Neural cell (in vitro differentiated cells): ENCODE measurements around the gene FASLG. TPM values are rescaled to one million over a fixed set of nuclear protein-coding genes. Genes with fewer than 3 reads are reported as not detected.

ENCODE experiments used
- H2AFZ ChIP-seq: fragments of 200-600, 300-800 bp; sonication (generic), shearing (Covaris generic); 2 replicates; pipeline ENCODE4 v1.6.0; 2014; ENCODE audit warnings: low read depth, mild to moderate bottlenecking, antibody characterized with exemption, low read length, moderate library complexity
- H3F3A ChIP-seq: fragments of 200-600 bp; shearing (Covaris generic); 2 replicates; pipeline ENCODE4 v1.6.1; 2016; ENCODE audit warnings: mild to moderate bottlenecking, moderate library complexity, mixed read lengths, antibody characterized with exemption, low read length; ENCODE audit not compliant: insufficient read depth, poor library complexity, severe bottlenecking
- H3K27ac ChIP-seq: fragments of 200-600, 300-800 bp; sonication (generic), shearing (Covaris generic); 2 replicates; pipeline ENCODE4 v1.5.1; 2014; ENCODE audit warnings: mild to moderate bottlenecking, low read length, moderate library complexity
- H3K27me3 ChIP-seq: fragments of 300-800, 200-600 bp; sonication (generic), shearing (Covaris generic); 2 replicates; pipeline ENCODE4 v1.6.0; 2014; ENCODE audit warnings: mild to moderate bottlenecking, low read depth, low read length, moderate library complexity; ENCODE audit not compliant: insufficient read depth
- H3K36me3 ChIP-seq: fragments of 300-800, 200-600 bp; sonication (generic), shearing (Covaris generic); 2 replicates; pipeline ENCODE4 v1.5.1; 2014; ENCODE audit warnings: mild to moderate bottlenecking, antibody characterized with exemption, low read length, moderate library complexity; ENCODE audit not compliant: insufficient read depth
- H3K4me2 ChIP-seq: fragments of 300-800, 200-600 bp; sonication (generic), shearing (Covaris generic); 2 replicates; pipeline ENCODE4 v1.6.0; 2014; ENCODE audit warnings: mild to moderate bottlenecking, low read length
- H3K4me3 ChIP-seq: fragments of 300-800, 200-600 bp; sonication (generic), shearing (Covaris generic); 2 replicates; pipeline ENCODE4 v1.5.1; 2014; ENCODE audit warnings: mild to moderate bottlenecking, low read length, moderate library complexity
- H3K79me2 ChIP-seq: fragments of 200-600 bp; shearing (Covaris generic); replicated peaks from 2 replicates; pipeline ENCODE4 v1.6.0; 2014; ENCODE audit warnings: mild to moderate bottlenecking, low read length, moderate library complexity; ENCODE audit not compliant: insufficient read depth
- H3K9ac ChIP-seq: fragments of 300-800, 200-600 bp; sonication (generic), shearing (Covaris generic); 2 replicates; pipeline ENCODE4 v1.6.1; 2016; ENCODE audit warnings: mild to moderate bottlenecking, low read length, mixed read lengths
- H3K9me2 ChIP-seq: fragments of 200-600 bp; shearing (Covaris generic); 2 replicates; pipeline ENCODE4 v1.6.1; 2016; ENCODE audit warnings: mild to moderate bottlenecking, low read length, mixed read lengths; ENCODE audit not compliant: insufficient read depth
- H3K9me3 ChIP-seq: fragments of 200-600, 300-800 bp; sonication (generic), shearing (Covaris generic); 2 replicates; pipeline ENCODE4 v1.6.1; 2016; ENCODE audit warnings: mild to moderate bottlenecking, mixed run types, low read length, moderate library complexity, mixed read lengths
- H4K20me1 ChIP-seq: fragments of 200-600 bp; shearing (Covaris generic); 2 replicates; pipeline ENCODE4 v1.6.1; 2016; ENCODE audit warnings: mild to moderate bottlenecking, mixed run types; ENCODE audit not compliant: insufficient read depth
- EP300 ChIP-seq: fragments of 450-650 bp; conservative IDR thresholded peaks from 2 replicates; pipeline ENCODE4 v1.6.1; 2014; ENCODE audit warnings: antibody characterized with exemption, mild to moderate bottlenecking, moderate library complexity; ENCODE audit not compliant: poor library complexity, severe bottlenecking
- EZH2 ChIP-seq: fragments of 200-600, 300-800 bp; shearing (Covaris generic), sonication (generic); IDR thresholded peaks from 2 replicates; pipeline ENCODE4 v1.6.1; 2014; ENCODE audit warnings: antibody characterized with exemption, low read length, borderline replicate concordance, mild to moderate bottlenecking; ENCODE audit not compliant: insufficient read depth, poor library complexity, severe bottlenecking
- MXI1 ChIP-seq: fragments of 450-650 bp; conservative IDR thresholded peaks from 2 replicates; pipeline ENCODE4 v1.6.1; 2014; ENCODE audit warnings: antibody characterized with exemption, mild to moderate bottlenecking; ENCODE audit not compliant: poor library complexity, severe bottlenecking
- POLR2AphosphoS5 ChIP-seq: IDR thresholded peaks from 2 replicates; pipeline ENCODE4 v1.6.1; 2012
- RAD21 ChIP-seq: fragments of 450-650 bp; conservative IDR thresholded peaks from 2 replicates; pipeline ENCODE4 v1.6.1; 2014; ENCODE audit warnings: antibody characterized with exemption, mild to moderate bottlenecking, moderate library complexity
- SMC3 ChIP-seq: fragments of 450-650 bp; conservative IDR thresholded peaks from 2 replicates; pipeline ENCODE4 v1.6.1; 2014; ENCODE audit warnings: antibody characterized with exemption, mild to moderate bottlenecking, moderate library complexity; ENCODE audit not compliant: poor library complexity
- TAF1 ChIP-seq: IDR thresholded peaks from 2 replicates; pipeline ENCODE4 v1.6.1; 2012; ENCODE audit warnings: low read depth
- polyA plus RNA-seq: library from polyadenylated mRNA; depleted of rRNA; stranded (reverse); fragments of >200 nt; gene quantifications from 2 replicates; pipeline ENCODE4 v1.2.3, GENCODE V29; 2014
- TF ChIP-seq, protein P1 (sequence below): fragments of 450-650 bp; IDR thresholded peaks from 2 replicates; pipeline ENCODE4 v1.5.1; 2014; ENCODE audit warnings: antibody characterized with exemption, mild to moderate bottlenecking, moderate library complexity; ENCODE audit not compliant: poor library complexity, severe bottlenecking
- TF ChIP-seq, protein P2 (sequence below): IDR thresholded peaks from 2 replicates; pipeline ENCODE4 v1.6.1; 2012; ENCODE audit warnings: borderline replicate concordance

FASLG gene
- polyA plus RNA-seq, 1 donor from 2014 or later: not detected

DNA sequence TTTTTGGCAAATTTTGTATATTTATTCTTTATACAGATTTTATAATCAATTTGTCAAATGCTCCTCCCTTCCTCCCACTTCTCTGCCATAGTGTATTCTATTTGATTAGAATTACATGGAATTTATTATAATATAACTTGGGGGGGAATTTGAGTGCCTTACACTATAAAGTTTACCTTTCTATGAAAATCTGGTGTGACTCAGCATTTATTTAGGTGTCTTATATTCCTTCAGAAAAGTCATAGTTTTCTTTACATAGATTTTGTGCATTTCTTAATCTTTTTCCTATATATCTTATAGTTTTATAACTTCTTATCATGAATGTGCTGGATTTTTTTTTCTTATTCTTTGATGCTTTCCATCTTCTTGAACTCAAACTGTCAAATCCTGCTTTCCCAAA, 21.3 kb downstream of the FASLG start:
- Histone ChIP-seq H2AFZ (no peak overlapping the region), H3K36me3 (no peaks in the 10 kb centered on the region), H3K79me2 (no peaks in the 10 kb centered on the region), H3K27me3 (no peaks in the 10 kb centered on the region), H3K9me2 (no peaks in the 10 kb centered on the region), H3K27ac (no peak overlapping the region), H3K4me2 (no peak overlapping the region), H3F3A (no peaks in the 10 kb centered on the region), H3K9me3 (no peaks in the 10 kb centered on the region), H3K4me3 (no peak overlapping the region), H3K9ac (no peak overlapping the region), H4K20me1 (no peaks in the 10 kb centered on the region)
- TF ChIP-seq POLR2AphosphoS5 (no peak), RAD21 (no peak), SMC3 (no peak), TAF1 (no peak), MXI1 (no peak), EZH2 (no peak), EP300 (no peak)
- TF ChIP-seq, protein P1, sequence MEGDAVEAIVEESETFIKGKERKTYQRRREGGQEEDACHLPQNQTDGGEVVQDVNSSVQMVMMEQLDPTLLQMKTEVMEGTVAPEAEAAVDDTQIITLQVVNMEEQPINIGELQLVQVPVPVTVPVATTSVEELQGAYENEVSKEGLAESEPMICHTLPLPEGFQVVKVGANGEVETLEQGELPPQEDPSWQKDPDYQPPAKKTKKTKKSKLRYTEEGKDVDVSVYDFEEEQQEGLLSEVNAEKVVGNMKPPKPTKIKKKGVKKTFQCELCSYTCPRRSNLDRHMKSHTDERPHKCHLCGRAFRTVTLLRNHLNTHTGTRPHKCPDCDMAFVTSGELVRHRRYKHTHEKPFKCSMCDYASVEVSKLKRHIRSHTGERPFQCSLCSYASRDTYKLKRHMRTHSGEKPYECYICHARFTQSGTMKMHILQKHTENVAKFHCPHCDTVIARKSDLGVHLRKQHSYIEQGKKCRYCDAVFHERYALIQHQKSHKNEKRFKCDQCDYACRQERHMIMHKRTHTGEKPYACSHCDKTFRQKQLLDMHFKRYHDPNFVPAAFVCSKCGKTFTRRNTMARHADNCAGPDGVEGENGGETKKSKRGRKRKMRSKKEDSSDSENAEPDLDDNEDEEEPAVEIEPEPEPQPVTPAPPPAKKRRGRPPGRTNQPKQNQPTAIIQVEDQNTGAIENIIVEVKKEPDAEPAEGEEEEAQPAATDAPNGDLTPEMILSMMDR: no peak
- TF ChIP-seq, protein P2, sequence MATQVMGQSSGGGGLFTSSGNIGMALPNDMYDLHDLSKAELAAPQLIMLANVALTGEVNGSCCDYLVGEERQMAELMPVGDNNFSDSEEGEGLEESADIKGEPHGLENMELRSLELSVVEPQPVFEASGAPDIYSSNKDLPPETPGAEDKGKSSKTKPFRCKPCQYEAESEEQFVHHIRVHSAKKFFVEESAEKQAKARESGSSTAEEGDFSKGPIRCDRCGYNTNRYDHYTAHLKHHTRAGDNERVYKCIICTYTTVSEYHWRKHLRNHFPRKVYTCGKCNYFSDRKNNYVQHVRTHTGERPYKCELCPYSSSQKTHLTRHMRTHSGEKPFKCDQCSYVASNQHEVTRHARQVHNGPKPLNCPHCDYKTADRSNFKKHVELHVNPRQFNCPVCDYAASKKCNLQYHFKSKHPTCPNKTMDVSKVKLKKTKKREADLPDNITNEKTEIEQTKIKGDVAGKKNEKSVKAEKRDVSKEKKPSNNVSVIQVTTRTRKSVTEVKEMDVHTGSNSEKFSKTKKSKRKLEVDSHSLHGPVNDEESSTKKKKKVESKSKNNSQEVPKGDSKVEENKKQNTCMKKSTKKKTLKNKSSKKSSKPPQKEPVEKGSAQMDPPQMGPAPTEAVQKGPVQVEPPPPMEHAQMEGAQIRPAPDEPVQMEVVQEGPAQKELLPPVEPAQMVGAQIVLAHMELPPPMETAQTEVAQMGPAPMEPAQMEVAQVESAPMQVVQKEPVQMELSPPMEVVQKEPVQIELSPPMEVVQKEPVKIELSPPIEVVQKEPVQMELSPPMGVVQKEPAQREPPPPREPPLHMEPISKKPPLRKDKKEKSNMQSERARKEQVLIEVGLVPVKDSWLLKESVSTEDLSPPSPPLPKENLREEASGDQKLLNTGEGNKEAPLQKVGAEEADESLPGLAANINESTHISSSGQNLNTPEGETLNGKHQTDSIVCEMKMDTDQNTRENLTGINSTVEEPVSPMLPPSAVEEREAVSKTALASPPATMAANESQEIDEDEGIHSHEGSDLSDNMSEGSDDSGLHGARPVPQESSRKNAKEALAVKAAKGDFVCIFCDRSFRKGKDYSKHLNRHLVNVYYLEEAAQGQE: no peak

DNA sequence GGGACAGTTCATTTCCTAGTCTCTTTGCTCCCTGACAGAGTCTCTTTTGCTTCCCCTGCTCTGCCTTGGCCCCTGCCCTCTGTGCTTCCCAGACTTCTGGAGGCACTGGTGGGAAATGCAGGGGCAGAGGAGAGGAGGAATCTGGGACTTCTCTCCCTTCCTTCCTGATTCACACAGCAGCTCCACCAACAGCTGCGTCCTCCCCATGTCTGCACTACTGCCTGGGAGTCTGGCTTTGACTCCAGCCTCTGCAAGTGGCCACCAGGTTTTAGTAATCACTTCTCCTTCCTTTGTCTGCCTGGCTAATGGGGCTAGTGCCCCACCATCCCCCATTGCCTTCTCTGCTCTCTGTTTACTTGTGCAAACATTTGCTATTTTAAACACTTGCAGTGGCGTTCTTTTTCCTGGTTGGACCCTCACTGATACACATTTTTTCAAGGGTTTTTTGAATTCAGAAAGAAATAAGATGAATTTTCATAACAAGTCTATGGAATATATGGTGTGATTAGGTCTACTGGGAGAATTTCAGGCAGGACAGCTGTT, 21.9 kb downstream of the FASLG start:
- H3K36me3 ChIP-seq: no peaks in the 10 kb centered on the region
- no peak overlapping the region for H2AFZ ChIP-seq
- no peaks in the 10 kb centered on the region for H3K27me3 ChIP-seq
- no peak for TF ChIP-seq RAD21
- TF ChIP-seq, protein P2: no peak
- H3K27ac ChIP-seq: no peak overlapping the region
- no peaks in the 10 kb centered on the region for H3K79me2 ChIP-seq
- H3K9me3 ChIP-seq: no peaks in the 10 kb centered on the region
- no peaks in the 10 kb centered on the region for H3F3A ChIP-seq
- H3K4me3 ChIP-seq: no peak overlapping the region
- H3K9ac ChIP-seq: no peak overlapping the region
- H3K9me2 ChIP-seq: no peaks in the 10 kb centered on the region
- no peaks in the 10 kb centered on the region for H4K20me1 ChIP-seq
- no peak overlapping the region for H3K4me2 ChIP-seq
